Loucy (cell line): ENCODE results near the gene PDCD5.

ENCODE experiments used
- EZH2phosphoT487 ChIP-seq: fragments of 200-600 bp; IDR thresholded peaks from 2 replicates; pipeline ENCODE4 v1.6.1; 2018; ENCODE audit warnings: antibody characterized with exemption, mild to moderate bottlenecking, moderate library complexity, borderline replicate concordance
- TF ChIP-seq, protein P1 (sequence below): fragments of 200-600 bp; sonication (generic); conservative IDR thresholded peaks from 2 replicates; pipeline ENCODE4 v1.5.1; 2014; ENCODE audit warnings: mild to moderate bottlenecking, antibody characterized with exemption, low read length

DNA sequence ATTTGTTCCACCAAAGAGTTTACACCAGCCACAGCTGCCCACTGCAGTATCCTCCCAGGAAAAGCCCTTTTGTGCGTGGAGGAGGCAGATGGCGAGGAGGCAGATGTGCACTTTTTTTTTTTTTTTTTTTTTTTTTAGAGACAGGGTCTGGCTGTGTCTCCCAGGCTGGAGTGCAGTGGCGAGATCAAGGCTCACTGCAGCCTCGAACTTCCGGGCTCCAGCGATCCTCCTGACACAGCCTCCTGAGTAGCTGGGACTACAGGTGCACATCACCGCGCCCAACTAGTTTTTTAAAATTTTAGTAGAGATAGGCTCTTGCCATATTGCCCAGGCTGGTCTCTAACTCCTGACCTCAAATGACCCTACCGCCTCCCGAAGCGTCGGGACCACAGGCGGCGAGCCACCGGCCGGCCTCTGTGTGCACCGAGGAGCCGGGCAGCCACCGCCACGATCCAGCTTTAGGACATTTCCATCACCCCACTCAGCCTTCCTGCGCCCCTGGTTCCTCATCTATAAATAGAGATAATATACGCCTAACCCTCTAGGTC, 563 bp upstream of the PDCD5 start:
- TF ChIP-seq, protein P1, sequence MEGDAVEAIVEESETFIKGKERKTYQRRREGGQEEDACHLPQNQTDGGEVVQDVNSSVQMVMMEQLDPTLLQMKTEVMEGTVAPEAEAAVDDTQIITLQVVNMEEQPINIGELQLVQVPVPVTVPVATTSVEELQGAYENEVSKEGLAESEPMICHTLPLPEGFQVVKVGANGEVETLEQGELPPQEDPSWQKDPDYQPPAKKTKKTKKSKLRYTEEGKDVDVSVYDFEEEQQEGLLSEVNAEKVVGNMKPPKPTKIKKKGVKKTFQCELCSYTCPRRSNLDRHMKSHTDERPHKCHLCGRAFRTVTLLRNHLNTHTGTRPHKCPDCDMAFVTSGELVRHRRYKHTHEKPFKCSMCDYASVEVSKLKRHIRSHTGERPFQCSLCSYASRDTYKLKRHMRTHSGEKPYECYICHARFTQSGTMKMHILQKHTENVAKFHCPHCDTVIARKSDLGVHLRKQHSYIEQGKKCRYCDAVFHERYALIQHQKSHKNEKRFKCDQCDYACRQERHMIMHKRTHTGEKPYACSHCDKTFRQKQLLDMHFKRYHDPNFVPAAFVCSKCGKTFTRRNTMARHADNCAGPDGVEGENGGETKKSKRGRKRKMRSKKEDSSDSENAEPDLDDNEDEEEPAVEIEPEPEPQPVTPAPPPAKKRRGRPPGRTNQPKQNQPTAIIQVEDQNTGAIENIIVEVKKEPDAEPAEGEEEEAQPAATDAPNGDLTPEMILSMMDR, result no peak
- TF ChIP-seq EZH2phosphoT487, result no peak
